Measurements from ENCODE around the gene MLF2. TPM values are rescaled to one million over a fixed set of nuclear protein-coding genes. Genes with fewer than 3 reads are reported as not detected.

The MLF2 gene
- total RNA-seq, 2 donors from 2014 or later = 219 to 393 TPM

DNA sequence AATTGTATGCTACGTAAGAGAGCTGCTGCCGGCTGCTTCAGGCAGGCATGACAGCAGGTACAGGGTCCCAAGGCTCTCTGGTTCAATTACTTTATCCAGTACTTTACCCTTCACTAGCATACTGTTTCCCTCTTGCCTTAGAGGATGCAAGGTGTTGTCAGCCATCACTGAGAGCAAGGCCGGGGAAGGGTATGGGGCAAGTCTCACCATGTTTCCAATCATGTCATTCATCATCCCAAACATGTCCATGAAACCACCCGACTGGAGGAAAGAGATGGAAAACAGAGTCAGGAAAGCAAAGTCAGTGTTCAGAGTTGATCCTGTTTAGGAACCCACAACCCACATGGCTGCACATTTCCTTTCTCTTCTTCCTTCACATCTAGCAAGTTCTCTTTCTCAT is 2.4 kb downstream of the MLF2 start:
- Histone ChIP-seq H3K9ac (ENCODE audit: extremely low read depth, low read length, poor library complexity, severe bottlenecking) (no peak overlapping the region), H3K27me3 (ENCODE audit: control insufficient read depth, insufficient read depth, low read length, poor library complexity, severe bottlenecking) (no peaks in the 10 kb centered on the region), H3K27ac (ENCODE audit: low read depth, low read length) (no peak overlapping the region), H3K9me3 (ENCODE audit: control insufficient read depth, low read length) (no peaks in the 10 kb centered on the region), H3K36me3 (ENCODE audit: control insufficient read depth, insufficient read depth, low read length) (peaks cover 58% of the 10 kb centered on the region), H3K4me1 (ENCODE audit: control insufficient read depth, insufficient read depth, low read length) (peaks cover 5% of the 10 kb centered on the region), H3K4me3 (ENCODE audit: low read length) (no peak overlapping the region)
- TF ChIP-seq, protein P1, sequence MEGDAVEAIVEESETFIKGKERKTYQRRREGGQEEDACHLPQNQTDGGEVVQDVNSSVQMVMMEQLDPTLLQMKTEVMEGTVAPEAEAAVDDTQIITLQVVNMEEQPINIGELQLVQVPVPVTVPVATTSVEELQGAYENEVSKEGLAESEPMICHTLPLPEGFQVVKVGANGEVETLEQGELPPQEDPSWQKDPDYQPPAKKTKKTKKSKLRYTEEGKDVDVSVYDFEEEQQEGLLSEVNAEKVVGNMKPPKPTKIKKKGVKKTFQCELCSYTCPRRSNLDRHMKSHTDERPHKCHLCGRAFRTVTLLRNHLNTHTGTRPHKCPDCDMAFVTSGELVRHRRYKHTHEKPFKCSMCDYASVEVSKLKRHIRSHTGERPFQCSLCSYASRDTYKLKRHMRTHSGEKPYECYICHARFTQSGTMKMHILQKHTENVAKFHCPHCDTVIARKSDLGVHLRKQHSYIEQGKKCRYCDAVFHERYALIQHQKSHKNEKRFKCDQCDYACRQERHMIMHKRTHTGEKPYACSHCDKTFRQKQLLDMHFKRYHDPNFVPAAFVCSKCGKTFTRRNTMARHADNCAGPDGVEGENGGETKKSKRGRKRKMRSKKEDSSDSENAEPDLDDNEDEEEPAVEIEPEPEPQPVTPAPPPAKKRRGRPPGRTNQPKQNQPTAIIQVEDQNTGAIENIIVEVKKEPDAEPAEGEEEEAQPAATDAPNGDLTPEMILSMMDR (conservative IDR thresholded peaks at IDR 0.05) = no peak
- H3K27ac Mint-ChIP-seq = peak overlapping the region; percentile 52
- peaks cover 62% of the 10 kb centered on the region for H3K36me3 Mint-ChIP-seq (ENCODE audit: low read depth)
- DNase-seq = no peak
- no peak overlapping the region for H3K4me3 Mint-ChIP-seq
- H3K4me1 Mint-ChIP-seq = peaks cover 18% of the 10 kb centered on the region
- WGBS, 2 experiments (ENCODE audit: insufficient coverage in 1 of 2, insufficient read length in 1 of 2) = 94 to 100% methylated on average over 3 to 4 of the region's 4 CpGs
- no peaks in the 10 kb centered on the region for H3K27me3 Mint-ChIP-seq (ENCODE audit: insufficient read depth)
- H3K9me3 Mint-ChIP-seq = no peaks in the 10 kb centered on the region

DNA sequence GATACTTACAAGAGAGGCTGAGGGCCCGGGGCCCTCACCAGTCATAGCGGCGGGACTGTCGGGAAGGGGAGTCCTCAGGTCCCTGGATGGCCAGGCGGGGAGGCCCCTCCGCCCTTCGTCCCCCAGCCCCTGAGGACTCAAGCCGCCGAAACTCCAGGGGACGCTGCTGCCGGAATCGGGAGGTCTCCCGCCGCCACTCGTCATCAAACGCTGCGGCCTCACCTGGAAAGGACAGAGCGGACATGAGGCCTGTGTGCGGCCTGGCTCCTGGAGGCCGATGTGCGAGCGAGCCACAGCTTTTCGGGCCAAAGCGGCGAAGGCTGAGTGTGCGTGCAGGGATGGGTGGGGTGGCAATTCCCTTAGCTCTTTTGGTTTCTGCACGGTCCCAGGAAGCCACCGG is 4.2 kb downstream of the MLF2 start:
- H3K4me3 Mint-ChIP-seq = no peak overlapping the region
- Histone ChIP-seq H3K4me3 (ENCODE audit: low read length) (no peak overlapping the region), H3K36me3 (ENCODE audit: control insufficient read depth, insufficient read depth, low read length) (peaks cover 58% of the 10 kb centered on the region), H3K4me1 (ENCODE audit: control insufficient read depth, insufficient read depth, low read length) (peaks cover under 1% of the 10 kb centered on the region), H3K27ac (ENCODE audit: low read depth, low read length) (no peak overlapping the region), H3K9ac (ENCODE audit: extremely low read depth, low read length, poor library complexity, severe bottlenecking) (no peak overlapping the region), H3K27me3 (ENCODE audit: control insufficient read depth, insufficient read depth, low read length, poor library complexity, severe bottlenecking) (no peaks in the 10 kb centered on the region), H3K9me3 (ENCODE audit: control insufficient read depth, low read length) (no peaks in the 10 kb centered on the region)
- peaks cover 67% of the 10 kb centered on the region for H3K36me3 Mint-ChIP-seq (ENCODE audit: low read depth)
- TF ChIP-seq, protein P1 (conservative IDR thresholded peaks at IDR 0.05) = no peak
- 94 to 96% methylated on average over 24 to 28 of the region's 28 CpGs for WGBS, 2 experiments (ENCODE audit: insufficient coverage in 1 of 2, insufficient read length in 1 of 2)
- no peaks in the 10 kb centered on the region for H3K9me3 Mint-ChIP-seq
- H3K27ac Mint-ChIP-seq = no peak overlapping the region
- no peaks in the 10 kb centered on the region for H3K27me3 Mint-ChIP-seq (ENCODE audit: insufficient read depth)
- no peak for DNase-seq
- peaks cover 14% of the 10 kb centered on the region for H3K4me1 Mint-ChIP-seq

DNA sequence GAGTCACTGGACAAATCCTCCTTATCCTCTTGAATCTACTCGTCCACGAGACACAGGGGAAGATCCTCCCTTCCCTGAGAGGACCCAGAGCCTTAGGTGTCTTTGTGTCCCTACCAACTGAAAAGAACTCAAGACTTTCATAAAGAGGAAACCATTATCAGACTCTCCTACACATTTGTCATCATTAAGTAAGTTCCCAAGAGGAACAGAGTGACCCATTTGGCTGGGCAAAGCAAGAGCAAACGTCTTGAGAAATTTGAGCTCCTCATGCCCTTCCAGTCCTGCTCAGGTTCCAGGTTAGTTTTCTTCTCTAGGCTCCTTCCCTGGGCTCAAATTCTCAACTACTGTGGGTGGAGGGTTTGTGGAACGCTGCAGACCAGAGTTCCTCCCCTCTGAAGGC is 5.7 kb downstream of the MLF2 start:
- Histone ChIP-seq H3K36me3 (ENCODE audit: control insufficient read depth, insufficient read depth, low read length) (peaks cover 58% of the 10 kb centered on the region), H3K9ac (ENCODE audit: extremely low read depth, low read length, poor library complexity, severe bottlenecking) (no peak overlapping the region), H3K9me3 (ENCODE audit: control insufficient read depth, low read length) (no peaks in the 10 kb centered on the region), H3K4me1 (ENCODE audit: control insufficient read depth, insufficient read depth, low read length) (no peaks in the 10 kb centered on the region), H3K27me3 (ENCODE audit: control insufficient read depth, insufficient read depth, low read length, poor library complexity, severe bottlenecking) (no peaks in the 10 kb centered on the region), H3K27ac (ENCODE audit: low read depth, low read length) (no peak overlapping the region), H3K4me3 (ENCODE audit: low read length) (no peak overlapping the region)
- TF ChIP-seq, protein P1 (conservative IDR thresholded peaks at IDR 0.05) = no peak
- 95 to 100% methylated on average over 2 to 4 of the region's 4 CpGs for WGBS, 2 experiments (ENCODE audit: insufficient coverage in 1 of 2, insufficient read length in 1 of 2)
- H3K4me1 Mint-ChIP-seq = peaks cover 18% of the 10 kb centered on the region
- no peaks in the 10 kb centered on the region for H3K27me3 Mint-ChIP-seq (ENCODE audit: insufficient read depth)
- H3K4me3 Mint-ChIP-seq = no peak overlapping the region
- no peak for DNase-seq
- H3K9me3 Mint-ChIP-seq = no peaks in the 10 kb centered on the region
- peaks cover 67% of the 10 kb centered on the region for H3K36me3 Mint-ChIP-seq (ENCODE audit: low read depth)
- H3K27ac Mint-ChIP-seq = no peak overlapping the region
